IPS DF 4.7 (cell line): Measurements from ENCODE around the gene SV2C.

ENCODE experiments used
- DNase-seq: peaks from one replicate; pipeline ENCODE4 v3.0.0-alpha.2; 2013; ENCODE audit warnings: low spot score; ENCODE audit errors: extremely low read depth

Gene SV2C

GRCh38 chr5:76378355-76378754 lies 295.2 kb downstream of the SV2C start:
- no peak for DNase-seq

- no peak for DNase-seq
Measured at GRCh38 chr5:76379316-76379715, 296.1 kb downstream of the SV2C start.

DNA sequence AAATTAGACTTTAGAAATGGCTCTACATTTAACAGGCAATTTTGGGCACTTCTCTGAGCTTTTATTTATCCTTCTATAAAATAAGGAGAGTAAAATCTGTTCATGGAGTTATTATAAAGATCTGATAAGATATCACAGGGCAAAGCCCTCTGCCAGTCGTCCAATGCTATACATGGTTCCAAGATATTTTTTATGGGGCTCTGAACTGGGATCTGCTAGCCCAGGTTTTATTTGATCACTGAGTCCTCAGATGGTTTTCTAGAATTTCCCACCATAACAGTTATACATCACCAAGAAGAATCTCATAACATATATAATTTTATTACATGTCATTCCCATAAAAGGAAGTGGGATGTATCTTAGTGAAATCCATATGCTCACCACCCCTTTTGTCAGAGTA lies 296.7 kb downstream of the SV2C start:
- no peak for DNase-seq

GRCh38 chr5:76380346-76381066 lies 297.3 kb downstream of the SV2C start:
- DNase-seq = no peak

DNA sequence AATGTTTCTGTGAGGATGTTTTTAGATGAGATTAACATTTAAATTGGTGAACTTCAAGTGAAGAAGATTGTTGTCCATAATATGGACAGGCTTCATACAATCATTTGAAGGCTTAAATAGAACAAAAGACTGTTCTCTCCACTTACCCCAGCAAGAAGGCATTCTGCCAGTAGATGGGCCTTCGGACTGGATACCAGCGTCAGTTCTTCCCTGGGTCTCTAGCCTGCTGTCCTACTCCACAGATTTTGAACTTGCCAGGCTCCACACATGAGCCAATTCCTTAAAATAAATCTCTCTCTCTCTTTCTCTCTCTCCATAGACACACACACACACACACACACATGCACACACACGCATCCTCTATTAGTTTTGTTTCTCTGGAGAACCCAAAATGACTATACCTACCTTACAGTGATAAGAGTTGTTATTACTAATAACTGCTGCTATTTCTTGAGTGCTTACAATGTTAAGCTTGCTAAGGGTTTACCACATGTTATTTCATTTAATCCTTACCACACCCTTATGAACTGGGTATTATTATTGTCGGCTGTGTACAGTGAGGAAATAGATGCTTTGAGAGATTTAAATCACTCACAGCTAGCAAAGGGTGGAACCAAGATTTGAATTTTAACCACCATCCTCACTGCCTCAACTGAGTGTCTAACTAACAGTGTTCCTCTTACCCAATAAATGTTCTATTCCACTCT lies 300.1 kb downstream of the SV2C start:
- no peak for DNase-seq

GRCh38 chr5:76384189-76384588 lies 301.0 kb downstream of the SV2C start:
- no peak for DNase-seq

DNA sequence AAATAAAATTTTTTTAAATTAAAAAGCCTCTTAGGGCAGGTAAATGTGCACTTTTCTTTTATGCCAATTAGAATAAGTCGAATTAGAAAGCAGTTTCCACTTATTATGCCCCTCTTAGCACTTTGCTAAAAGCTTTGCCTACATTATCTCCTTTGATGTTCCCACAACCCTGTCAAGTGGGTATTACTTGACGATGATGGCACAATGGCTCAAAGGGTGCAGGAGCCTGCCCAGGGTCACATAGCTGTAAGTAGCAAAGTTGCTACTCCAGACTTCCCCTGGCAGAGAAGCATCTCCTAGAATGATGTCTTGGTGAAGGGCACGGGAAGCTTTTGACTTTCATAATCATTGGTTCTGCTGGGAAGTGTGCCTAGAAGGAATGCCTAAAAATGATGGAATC lies 301.5 kb downstream of the SV2C start:
- DNase-seq = no peak

DNA sequence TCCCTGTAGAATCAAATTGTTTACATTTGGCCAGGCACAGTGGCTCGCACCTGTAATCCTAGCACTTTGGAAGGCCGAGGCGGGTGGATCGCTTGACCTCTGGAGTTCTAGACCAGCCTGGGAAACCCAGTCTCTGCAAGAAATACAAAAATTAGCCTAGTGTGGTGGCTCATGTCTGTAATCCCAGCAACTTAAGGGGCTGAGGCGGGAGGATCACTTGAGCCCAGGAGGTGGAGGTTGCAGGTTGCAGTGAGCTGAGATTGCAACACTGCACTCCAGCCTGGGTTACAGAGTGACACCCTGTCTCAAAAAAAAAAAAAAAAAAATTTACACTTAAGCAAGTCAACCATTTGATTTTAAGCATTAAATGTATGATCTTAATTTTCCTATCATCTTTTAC lies 302.4 kb downstream of the SV2C start:
- no peak for DNase-seq

GRCh38 chr5:76386360-76386759 lies 303.2 kb downstream of the SV2C start:
- DNase-seq = no peak

DNA sequence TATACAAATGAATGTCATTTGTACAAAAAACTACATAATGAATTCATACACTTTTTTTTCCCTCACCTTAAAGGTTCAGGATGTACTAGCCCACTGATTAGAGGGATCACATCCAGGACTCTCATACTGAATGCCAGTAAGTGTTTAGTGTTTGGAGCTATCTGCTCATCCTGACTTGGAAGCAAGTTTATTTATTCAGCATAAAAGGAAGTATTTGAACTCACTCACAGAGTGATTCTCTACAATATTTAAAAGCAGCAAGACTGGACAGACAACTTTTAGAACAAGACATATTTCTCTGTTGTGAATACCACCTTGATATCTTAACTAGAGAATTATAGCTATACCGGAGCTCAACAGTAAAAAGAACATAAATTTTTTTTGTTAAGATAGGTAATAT lies 305.1 kb downstream of the SV2C start:
- DNase-seq = no peak

- DNase-seq = no peak
Measured at GRCh38 chr5:76388791-76389512, 305.8 kb downstream of the SV2C start.

DNA sequence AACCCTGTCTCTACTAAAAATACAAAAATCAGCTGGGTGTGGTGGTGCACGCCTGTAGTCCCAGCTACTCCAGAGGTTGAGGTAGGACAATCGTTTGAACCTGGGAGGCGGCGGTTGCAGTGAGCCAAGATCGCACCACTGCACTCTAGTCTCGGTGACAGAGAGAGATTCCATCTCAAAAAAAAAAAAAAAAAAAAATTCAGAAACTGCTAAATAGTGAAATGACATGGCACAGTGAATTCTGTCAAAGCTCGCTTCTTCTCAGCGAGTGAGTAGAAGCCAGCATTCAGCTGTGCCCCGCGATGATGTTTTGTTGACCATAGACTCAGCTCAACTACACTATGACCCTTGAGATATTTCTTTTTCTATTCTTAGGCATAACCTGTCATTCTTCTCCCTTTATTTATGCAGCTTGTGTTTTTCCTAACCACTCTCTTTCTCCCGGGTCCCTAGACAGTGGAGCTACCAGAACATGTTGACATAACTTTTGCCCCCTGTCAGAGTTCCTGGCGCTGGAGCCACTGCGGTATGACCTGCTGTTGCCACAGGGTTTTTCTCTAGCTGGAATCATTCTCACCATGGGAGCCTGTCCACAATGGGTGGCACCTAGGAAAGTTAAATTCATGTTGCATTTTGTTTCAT lies 306.5 kb downstream of the SV2C start:
- no peak for DNase-seq

DNA sequence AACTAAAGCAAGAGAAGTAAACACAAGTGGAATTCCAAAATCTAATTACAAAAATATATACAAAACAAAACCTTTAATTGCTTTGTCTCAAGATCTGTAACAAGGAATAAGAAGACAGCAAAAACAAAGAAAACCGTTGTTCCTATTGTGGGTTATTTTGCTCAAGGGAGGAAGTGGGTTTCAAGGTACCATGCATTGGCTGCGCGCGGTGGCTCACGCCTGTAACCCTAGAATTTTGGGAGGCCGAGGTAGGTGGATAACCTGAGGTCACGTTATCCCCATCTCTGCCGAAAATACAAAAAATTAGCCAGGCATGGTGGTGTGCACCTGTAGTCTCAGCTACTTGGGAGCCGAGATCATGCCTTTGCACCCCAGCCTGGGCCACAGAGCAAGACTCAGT lies 307.8 kb downstream of the SV2C start:
- no peak for DNase-seq

DNA sequence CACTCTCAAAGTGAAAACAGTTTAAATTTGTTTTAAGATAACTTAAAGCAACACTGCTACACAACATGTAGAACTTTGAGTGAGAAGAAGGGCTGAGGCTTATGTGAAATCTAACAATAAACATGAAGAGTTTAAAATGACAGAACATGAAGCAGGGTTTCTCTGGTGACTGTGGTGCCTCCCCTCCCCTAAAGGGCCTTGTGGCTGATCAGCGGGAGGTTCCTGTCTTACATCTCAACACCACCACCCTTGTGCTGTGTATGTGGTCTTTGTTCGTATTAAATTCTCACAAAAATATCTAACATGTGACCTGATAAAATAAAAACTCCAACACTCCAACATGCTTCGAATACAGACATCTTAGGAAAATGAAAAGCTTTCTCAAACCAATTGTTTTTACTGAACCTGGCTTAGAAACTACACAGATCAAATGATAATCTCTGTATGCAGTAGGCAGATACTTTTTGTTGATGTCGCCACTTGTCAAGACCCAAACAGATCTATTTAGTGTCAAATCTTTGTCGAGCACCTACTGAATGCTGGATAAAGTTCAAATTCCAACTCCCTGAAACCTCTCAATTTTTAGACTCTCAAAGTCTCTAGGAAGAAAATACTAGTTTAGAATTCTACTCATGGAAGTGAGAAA lies 310.0 kb downstream of the SV2C start:
- no peak for DNase-seq

DNA sequence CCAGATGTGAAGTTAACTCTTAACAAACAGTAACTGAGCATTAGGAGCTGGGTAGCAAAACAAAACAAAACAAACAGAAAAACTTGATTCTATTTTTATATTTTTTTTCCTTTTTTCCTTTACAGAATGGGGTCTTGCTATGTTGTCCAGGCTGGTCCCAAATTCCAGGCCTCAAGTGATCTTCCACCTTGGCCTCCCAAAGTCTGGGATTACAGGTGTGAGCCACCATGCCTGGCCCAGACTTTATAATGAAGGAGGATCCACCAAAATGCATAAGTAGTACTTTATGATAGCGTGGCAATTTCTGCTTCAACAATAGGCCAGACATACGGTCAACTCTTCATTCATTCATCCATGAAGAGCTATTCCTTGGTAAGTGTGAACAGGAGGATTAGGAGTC lies 314.0 kb downstream of the SV2C start:
- DNase-seq = no peak

GRCh38 chr5:76399268-76399667 lies 316.1 kb downstream of the SV2C start:
- DNase-seq = no peak

DNA sequence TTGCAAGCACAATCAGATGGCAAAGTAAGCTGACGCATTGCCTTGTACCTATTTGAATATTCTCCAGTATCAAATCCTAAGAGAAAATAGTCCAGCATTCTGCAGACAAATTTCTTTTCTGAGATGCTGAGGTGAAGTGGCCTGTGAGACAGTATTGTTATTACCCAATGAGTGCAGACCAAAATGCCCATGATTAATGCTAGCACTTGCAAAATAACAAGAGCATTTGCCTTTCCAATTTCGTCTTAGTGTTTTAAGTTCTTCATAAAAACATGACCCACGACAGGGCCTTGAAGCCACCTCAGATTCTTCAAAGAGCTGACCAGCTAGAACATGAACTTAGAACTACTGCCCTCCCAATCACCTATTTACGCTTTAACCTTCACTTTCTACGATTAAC lies 317.3 kb downstream of the SV2C start:
- no peak for DNase-seq

DNA sequence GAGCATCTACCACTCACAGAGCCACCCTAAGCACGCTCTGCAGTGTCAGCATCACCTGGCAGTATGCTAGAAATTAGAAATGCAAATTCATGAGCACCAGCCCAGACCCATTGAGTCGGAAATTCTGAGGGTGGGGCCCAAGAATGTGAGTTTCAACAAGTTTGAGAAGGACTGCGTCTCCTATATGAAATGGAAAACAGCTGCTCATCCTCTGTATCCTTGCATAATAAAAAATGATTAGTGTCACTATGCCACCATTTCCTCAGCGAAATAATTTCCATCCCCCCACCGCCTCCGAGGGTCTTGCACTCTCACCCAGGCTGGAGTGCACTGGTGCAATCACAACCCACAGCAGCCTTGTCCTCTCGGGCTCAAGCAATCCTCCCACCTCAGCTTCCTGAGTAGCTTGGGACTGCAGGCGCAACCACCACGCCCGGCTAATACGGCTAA lies 318.6 kb downstream of the SV2C start:
- DNase-seq = no peak

DNA sequence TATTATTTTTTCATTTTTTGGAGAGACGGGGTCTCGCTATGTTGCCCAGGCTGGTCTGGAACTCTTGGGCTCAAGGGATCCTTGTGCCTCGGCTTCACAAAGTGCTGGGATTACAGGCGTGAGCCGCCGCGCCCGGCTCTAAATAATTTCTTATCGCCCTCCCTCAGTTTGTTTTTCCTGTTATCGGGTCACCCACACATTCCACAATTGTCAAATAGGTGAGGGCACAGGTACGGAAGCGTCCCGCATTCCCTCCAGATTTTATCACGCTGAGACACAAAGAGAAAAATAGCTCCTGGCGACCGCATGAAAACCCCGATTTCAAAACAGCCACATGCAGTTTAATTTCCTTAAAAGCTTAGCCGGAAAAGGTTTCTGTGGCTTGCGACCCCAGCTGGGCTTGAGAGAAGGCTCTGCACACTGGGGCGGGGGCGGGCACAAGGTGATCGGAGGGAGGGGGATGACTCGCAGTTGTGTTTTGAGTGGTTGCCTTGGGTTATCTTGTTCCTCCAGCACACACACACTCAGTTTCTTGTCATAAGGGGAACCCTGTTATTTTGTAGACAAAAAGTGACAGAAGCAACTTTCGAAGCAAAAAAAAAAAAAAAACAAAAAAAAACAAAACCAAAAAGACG lies 319.2 kb downstream of the SV2C start:
- no peak for DNase-seq

- DNase-seq = no peak
Measured at GRCh38 chr5:76402886-76403765, 319.9 kb downstream of the SV2C start, which contains the start of gene IQGAP2. TSS of gene IQGAP2 (plus strand) at chr5:76403285. CDS start at chr5:76403546, 261 bp downstream.
